K562 (cell line): ENCODE data around the gene KCNQ5. TPM values are rescaled to one million over a fixed set of nuclear protein-coding genes. Genes with fewer than 3 reads are reported as not detected.

ENCODE experiments used
- ATAC-seq: fragments of 200-7000 bp; cut with Tn5 transposase; 3 replicates; pipeline ENCODE4 v1.9.1; 2020; ENCODE audit warnings: moderate library complexity
- BruUV-seq: library from RNA; stranded (reverse); fragments of 400-500 nt; replicated peaks from 2 replicates; lab custom pipeline; 2021; lab: Mats Ljungman, UMichigan
- CTCF ChIA-PET: fragments of 300-600 bp; formaldehyde crosslinking; extraction: SDS; loops from one replicate; lab custom pipeline; 2021; ENCODE audit warnings: low intra/inter-chr PET ratio; lab: Yijun Ruan, JAX
- POLR2A ChIA-PET: fragments of 300-600, 350-650 bp; sonication (Branson Sonifier 250); formaldehyde crosslinking; extraction: SDS; loops from one replicate; lab custom pipeline; 2021; ENCODE audit warnings: antibody characterized with exemption, inconsistent platforms; lab: Yijun Ruan, JAX
- DNase-seq, 4 experiments: peaks; one replicate each; pipeline versions ENCODE4 v3.0.0 to v3.0.0-alpha.2; 2011 to 2018; ENCODE audit warnings: low spot score in 3 of 4, mixed read lengths in 3 of 4; ENCODE audit errors: extremely low read depth in 1 of 4
- FAIRE-seq: peaks from 2 replicates; lab custom pipeline; 2011; peaks lifted over from hg19 to GRCh38; lab: Jason Lieb, UNC
- H2AFZ ChIP-seq: 2 replicates; pipeline ENCODE4 v1.6.0; 2011; ENCODE audit warnings: low read depth, low read length, control low read depth, inconsistent platforms
- H3K27ac ChIP-seq: fragments of 200-600 bp; 3 replicates; pipeline ENCODE4 v1.8.0; 2011; ENCODE audit warnings: low read depth, mild to moderate bottlenecking, control low read depth, inconsistent platforms, low read length, moderate library complexity, mixed read lengths; ENCODE audit errors: extremely low read depth
- H3K27me3 ChIP-seq, 2 experiments: fragments of 300-600 bp in 1 of 2; 2 replicates in 1 of 2; 3 replicates in 1 of 2; pipeline versions ENCODE4 v1.6.0 to v1.8.0; 2011; ENCODE audit warnings: inconsistent platforms in 2 of 2, low read length in 2 of 2, mild to moderate bottlenecking in 1 of 2, mixed read lengths in 1 of 2, moderate library complexity in 1 of 2; ENCODE audit not compliant: control insufficient read depth in 2 of 2, insufficient read depth in 2 of 2
- H3K36me3 ChIP-seq: fragments of 300-600 bp; 3 replicates; pipeline ENCODE4 v1.8.0; 2011; ENCODE audit warnings: mild to moderate bottlenecking, low read length, inconsistent platforms; ENCODE audit not compliant: control insufficient read depth, insufficient read depth
- H3K4me1 ChIP-seq, 2 experiments: fragments of 200-600 bp in 1 of 2; replicated peaks in 1 of 2; 2 replicates in 1 of 2; 3 replicates in 1 of 2; pipeline versions ENCODE4 v1.5.1 to v1.8.0; 2011; ENCODE audit warnings: inconsistent platforms in 2 of 2, low read length in 2 of 2, mild to moderate bottlenecking in 1 of 2, mixed read lengths in 1 of 2, moderate library complexity in 1 of 2; ENCODE audit not compliant: control insufficient read depth in 2 of 2, insufficient read depth in 2 of 2
- H3K4me2 ChIP-seq: 2 replicates; pipeline ENCODE4 v1.6.1; 2011; ENCODE audit warnings: low read length, control low read depth, inconsistent platforms, mixed read lengths; ENCODE audit not compliant: insufficient read depth
- H3K4me3 ChIP-seq: fragments of 200-600 bp; sonication (generic), shearing (Covaris generic); 2 replicates; pipeline ENCODE4 v1.5.1; 2016; ENCODE audit warnings: control low read depth, inconsistent platforms
- H3K79me2 ChIP-seq: fragments of 200-600 bp; 3 replicates; pipeline ENCODE4 v1.8.0; 2011; ENCODE audit warnings: low read length, inconsistent platforms; ENCODE audit not compliant: control insufficient read depth, insufficient read depth
- H3K9ac ChIP-seq, 2 experiments: 2 replicates each; pipeline versions ENCODE4 v1.6.0 to v1.6.1; 2011; ENCODE audit warnings: low read depth in 2 of 2, low read length in 2 of 2, control low read depth in 1 of 2, inconsistent platforms in 1 of 2, mild to moderate bottlenecking in 1 of 2, mixed read lengths in 1 of 2; ENCODE audit not compliant: insufficient read depth in 1 of 2
- H3K9me1 ChIP-seq: one replicate; pipeline ENCODE4 v1.6.0; 2011; ENCODE audit warnings: inconsistent platforms, mild to moderate bottlenecking, low read length, moderate library complexity; ENCODE audit not compliant: control insufficient read depth, insufficient read depth
- H3K9me3 ChIP-seq: replicated peaks from 2 replicates; pipeline ENCODE4 v1.5.1; 2011; ENCODE audit warnings: low read depth, low read length, inconsistent platforms; ENCODE audit not compliant: control insufficient read depth, insufficient read depth
- H4K20me1 ChIP-seq: replicated peaks from 2 replicates; pipeline ENCODE4 v1.6.1; 2011; ENCODE audit warnings: low read length, inconsistent platforms, mixed read lengths; ENCODE audit not compliant: control insufficient read depth, insufficient read depth
- BRF2 ChIP-seq: IDR thresholded peaks from 3 replicates; pipeline ENCODE4 v1.6.1; 2011; ENCODE audit warnings: borderline replicate concordance, mild to moderate bottlenecking; ENCODE audit not compliant: insufficient read length, insufficient read depth
- CBX5 ChIP-seq: IDR thresholded peaks from 2 replicates; pipeline ENCODE4 v1.6.1; 2014; ENCODE audit warnings: low read depth, borderline replicate concordance
- FUS ChIP-seq: fragments of 200-400 bp; formaldehyde crosslinking; optimal IDR thresholded peaks from 2 replicates; pipeline ENCODE3; 2017; ENCODE audit warnings: low read depth, low read length
- PHF21A ChIP-seq: fragments of 450-650 bp; IDR thresholded peaks from 2 replicates; pipeline ENCODE4 v1.6.1; 2017; ENCODE audit warnings: low read depth, borderline replicate concordance
- POU5F1 ChIP-seq: fragments of 150-350 bp; IDR thresholded peaks from 2 replicates; pipeline ENCODE4 v1.6.1; 2014; ENCODE audit warnings: borderline replicate concordance, low read length, low read depth, mild to moderate bottlenecking; ENCODE audit not compliant: partially characterized antibody
- SFPQ ChIP-seq: fragments of 200-400 bp; formaldehyde crosslinking; IDR thresholded peaks from 2 replicates; pipeline ENCODE4 v1.6.1; 2017; ENCODE audit warnings: mild to moderate bottlenecking, low read depth, low read length, moderate library complexity
- SMAD4 ChIP-seq: fragments of 250-450 bp; sonication (Bioruptor Pico); conservative IDR thresholded peaks from 2 replicates; pipeline ENCODE4 v1.8.0; 2021; ENCODE audit warnings: inconsistent platforms, mild to moderate bottlenecking, moderate library complexity
- TOE1 ChIP-seq, 2 experiments: fragments of 450-650 bp in 1 of 2; sonication (generic) in 1 of 2; formaldehyde crosslinking in 1 of 2; IDR thresholded peaks; 2 replicates each; pipeline versions ENCODE4 v1.7.1 to v1.8.0; 2016 to 2022; ENCODE audit warnings: borderline replicate concordance in 2 of 2, mild to moderate bottlenecking in 2 of 2, antibody characterized with exemption in 1 of 2, inconsistent platforms in 1 of 2, low read depth in 1 of 2, missing genetic modification reagents in 1 of 2, moderate library complexity in 1 of 2
- ZC3H11A ChIP-seq: IDR thresholded peaks from 2 replicates; pipeline ENCODE4 v1.6.1; 2012; ENCODE audit warnings: low read depth, low read length, improper control_type of control experiment
- ZKSCAN1 ChIP-seq: fragments of 150-350 bp; IDR thresholded peaks from 2 replicates; pipeline ENCODE4 v1.6.1; 2016; ENCODE audit warnings: low read depth, low read length
- ZNF174 ChIP-seq: fragments of 250-450 bp; sonication (Bioruptor Pico); IDR thresholded peaks from 2 replicates; pipeline ENCODE4 v1.4.0; 2020; ENCODE audit warnings: mild to moderate bottlenecking
- ZNF79 ChIP-seq: fragments of 250-450 bp; sonication (Bioruptor Pico); IDR thresholded peaks from 2 replicates; pipeline ENCODE4 v1.4.0; 2020; ENCODE audit warnings: low read depth, mild to moderate bottlenecking, moderate library complexity
- ZSCAN32 ChIP-seq: fragments of 450-650 bp; formaldehyde crosslinking; IDR thresholded peaks from 2 replicates; pipeline ENCODE4 v1.4.0; 2020; ENCODE audit warnings: mild to moderate bottlenecking, moderate library complexity
- WGBS: fragments of 100-300 bp; shearing (Covaris generic); methylation state at CpG from one replicate; pipeline ENCODE4 v1.1.6; 2016; ENCODE audit warnings: low coverage, mixed read lengths; ENCODE audit not compliant: insufficient coverage; ENCODE audit errors: missing lambda C conversion rate; 5-methylcytosine and 5-hydroxymethylcytosine counted together
- in situ Hi-C: fragments of 300-500 bp; cut with MboI; formaldehyde crosslinking; loops from 4 replicates; pipeline ENCODE4 v1.15.0; 2018; ENCODE audit warnings: inconsistent platforms, mixed read lengths
- intact Hi-C: fragments of 100-400 bp; cut with micrococcal nuclease; formaldehyde crosslinking; loops from 2 replicates; pipeline ENCODE4 v1.14.2; 2022
- polyA plus RNA-seq, 8 experiments: library from polyadenylated mRNA; depleted of rRNA in 4 of 8; stranded (reverse) in 5 of 8; unstranded in 3 of 8; fragments of >200 nt; fragmentation: Nextera tagmentation in 2 of 8; fragmentation: Illumina TruSeq in 1 of 8; extraction: Ambion mirVana in 2 of 8; extraction: Trizol in 1 of 8; gene quantifications; 2 replicates each; pipeline versions ENCODE4 v1.2.1 to v1.2.3, GENCODE V29; 2011 to 2014; ENCODE audit warnings: inconsistent platforms in 1 of 8, missing spikeins in 1 of 8
- total RNA-seq, 7 experiments: library from RNA; depleted of rRNA in 6 of 7; stranded (reverse); fragments of >200 nt in 6 of 7; fragmentation: Illumina TruSeq in 2 of 7; extraction: Trizol in 2 of 7; gene quantifications; 2 replicates each; pipeline versions ENCODE4 v1.2.1 to v1.2.3, GENCODE V29; 2011 to 2021; ENCODE audit warnings: low replicate concordance in 1 of 7

KCNQ5 gene
- total and polyA plus RNA-seq, 9 of the 15 experiments (the other 6 are each of a cell fraction or from before 2014, with no cell fraction given) = 0.31 to 5.9 (median 2.6) TPM

- H3K79me2 ChIP-seq = no peaks in the 10 kb centered on the region
- H3K9me1 ChIP-seq = no peaks in the 10 kb centered on the region
- H3K9ac ChIP-seq = no peak overlapping the region
- 41% methylated on average over 1 of the region's 1 CpG for WGBS
- no peaks in the 10 kb centered on the region for H4K20me1 ChIP-seq
- FAIRE-seq = no peak
- intact Hi-C loops = loop anchor here (10.0 kb wide), 1 partner anchor 425 kb away; no protein-coding TSS in a partner anchor
- DNase-seq = no peak
- H3K27me3 ChIP-seq = no peaks in the 10 kb centered on the region
- H3K27ac ChIP-seq = no peak overlapping the region
- H3K9me3 ChIP-seq = no peaks in the 10 kb centered on the region
- ATAC-seq = no peak
- H3K4me1 ChIP-seq = no peaks in the 10 kb centered on the region
- BruUV-seq = no TSS peak
- POLR2A ChIA-PET = no interaction called here
- no peaks in the 10 kb centered on the region for H3K36me3 ChIP-seq
- H3K4me2 ChIP-seq = no peak overlapping the region
- no peak overlapping the region for H3K4me3 ChIP-seq
- in situ Hi-C loops = no loop called here
- H2AFZ ChIP-seq = no peak overlapping the region
- CTCF ChIA-PET = no interaction called here
- TF ChIP-seq PHF21A = no peak
- no peak for TF ChIP-seq ZC3H11A
- TF ChIP-seq POU5F1 = no peak
- TF ChIP-seq FUS = no peak
- no peak for TF ChIP-seq ZSCAN32 (CRISPR knock-in tag)
These were observed 87.6 kb downstream of the KCNQ5 start for GRCh38 chr6:72709431-72709830.

- POLR2A ChIA-PET = no interaction called here
- TF ChIP-seq TOE1 (IDR thresholded peaks at IDR 0.05; ENCODE audit: borderline replicate concordance) (no peak), TOE1 (CRISPR knock-in tag; IDR thresholded peaks at IDR 0.05; ENCODE audit: borderline replicate concordance, low read depth) (no peak), BRF2 (no peak), SMAD4 (CRISPR knock-in tag) (no peak), ZNF174 (CRISPR knock-in tag) (no peak), ZKSCAN1 (no peak), CBX5 (no peak), ZNF79 (CRISPR knock-in tag) (no peak), SFPQ (no peak)
These were observed 89.9 kb downstream of the KCNQ5 start for GRCh38 chr6:72711731-72712130.

More at GRCh38 chr6:72711731-72712130, 89.9 kb downstream of the KCNQ5 start:
- Histone ChIP-seq H4K20me1 (no peaks in the 10 kb centered on the region), H3K79me2 (no peaks in the 10 kb centered on the region), H3K27ac (no peak overlapping the region), H2AFZ (no peak overlapping the region), H3K9me3 (no peaks in the 10 kb centered on the region), H3K4me3 (no peak overlapping the region), H3K27me3 (no peaks in the 10 kb centered on the region), H3K9me1 (no peaks in the 10 kb centered on the region), H3K4me2 (no peak overlapping the region), H3K4me1 (no peaks in the 10 kb centered on the region), H3K9ac (no peak overlapping the region), H3K36me3 (no peaks in the 10 kb centered on the region)
- no peak for ATAC-seq
- WGBS = 64% methylated on average over 1 of the region's 1 CpG
- no TSS peak for BruUV-seq
- CTCF ChIA-PET = no interaction called here
- no peak for FAIRE-seq
- intact Hi-C loops = no loop called here
- DNase-seq = no peak
- in situ Hi-C loops = no loop called here
